Colonic mucosa (tissue), 4 donors: ENCODE data around the gene TRDMT1. TPM values are rescaled to one million over a fixed set of nuclear protein-coding genes. Genes with fewer than 3 reads are reported as not detected.

Experiments used
- DNase-seq: peaks from one replicate; pipeline ENCODE4 v3.0.0-alpha.2; 2020
- H3K27ac ChIP-seq: fragments of 200-600 bp; one replicate; pipeline ENCODE4 v1.8.0; 2021
- H3K27me3 ChIP-seq: fragments of 200-600 bp; one replicate; pipeline ENCODE4 v1.8.0; 2021
- H3K36me3 ChIP-seq: fragments of 200-600 bp; one replicate; pipeline ENCODE4 v1.8.0; 2021
- H3K4me1 ChIP-seq: fragments of 200-600 bp; one replicate; pipeline ENCODE4 v1.8.0; 2021; ENCODE audit warnings: mild to moderate bottlenecking
- H3K4me3 ChIP-seq: fragments of 200-600 bp; one replicate; pipeline ENCODE4 v1.8.0; 2021
- H3K9ac ChIP-seq, 2 donors: one replicate each; pipeline ENCODE4 v1.7.0; 2013; ENCODE audit warnings: control low read depth in 2 of 2, low read depth in 2 of 2, low read length in 2 of 2
- H3K9me3 ChIP-seq: fragments of 200-600 bp; one replicate; pipeline ENCODE4 v1.8.0; 2021
- intact Hi-C: fragments of 100-400 bp; cut with DNase I; formaldehyde crosslinking; loops from one replicate; pipeline ENCODE4 v1.14.1; 2022
- total RNA-seq, 2 donors: library from RNA; stranded (reverse); fragmentation: NEBNext Ultra II Directional in 1 of 2; extraction: Animal tissue kit (Norgen Biotek cat#: 25700) in 1 of 2; gene quantifications; one replicate each; pipeline ENCODE4 v1.2.1, GENCODE V29; 2021
- TF ChIP-seq, protein P1 (sequence below): fragments of 200-600 bp; IDR thresholded peaks from one replicate; pipeline ENCODE4 v1.8.0; 2022; ENCODE audit warnings: antibody characterized with exemption, mild to moderate bottlenecking
- donor health status: healthy.
- donor health status: DM: no; HTN: no; CAD: no.
- donor health status: DM: no; HTN: no; CAD: no.

TRDMT1 gene
- total RNA-seq, 2 donors from 2014 or later, result 3.4 to 3.5 TPM

DNA sequence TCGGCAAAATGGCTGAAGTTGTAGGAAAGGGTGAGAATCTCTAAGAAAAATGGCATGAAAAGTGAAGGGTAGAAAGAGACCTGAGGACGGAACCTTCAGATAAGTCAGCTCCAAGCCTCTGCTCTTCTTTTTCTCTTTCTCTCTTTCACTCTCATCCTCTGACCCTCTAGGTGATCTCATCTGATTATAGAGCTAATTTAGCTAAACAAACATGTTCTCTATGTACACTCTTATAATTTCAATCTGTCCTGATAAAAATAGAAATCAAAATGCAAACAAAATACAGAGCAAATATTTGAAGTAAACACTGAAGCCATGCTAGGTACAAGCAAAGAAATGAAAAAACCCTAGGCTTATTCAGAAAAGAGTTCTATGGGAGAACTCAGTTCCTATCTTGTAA is 57.4 kb downstream of the TRDMT1 start:
- Histone ChIP-seq H3K9ac (no peak overlapping the region), H3K27ac (no peak overlapping the region), H3K4me1 (no peaks in the 10 kb centered on the region), H3K9me3 (no peaks in the 10 kb centered on the region), H3K36me3 (no peaks in the 10 kb centered on the region), H3K4me3 (no peak overlapping the region), H3K27me3 (no peaks in the 10 kb centered on the region)
- intact Hi-C loops, result no loop called here
- DNase-seq, result no peak
- TF ChIP-seq, protein P1, sequence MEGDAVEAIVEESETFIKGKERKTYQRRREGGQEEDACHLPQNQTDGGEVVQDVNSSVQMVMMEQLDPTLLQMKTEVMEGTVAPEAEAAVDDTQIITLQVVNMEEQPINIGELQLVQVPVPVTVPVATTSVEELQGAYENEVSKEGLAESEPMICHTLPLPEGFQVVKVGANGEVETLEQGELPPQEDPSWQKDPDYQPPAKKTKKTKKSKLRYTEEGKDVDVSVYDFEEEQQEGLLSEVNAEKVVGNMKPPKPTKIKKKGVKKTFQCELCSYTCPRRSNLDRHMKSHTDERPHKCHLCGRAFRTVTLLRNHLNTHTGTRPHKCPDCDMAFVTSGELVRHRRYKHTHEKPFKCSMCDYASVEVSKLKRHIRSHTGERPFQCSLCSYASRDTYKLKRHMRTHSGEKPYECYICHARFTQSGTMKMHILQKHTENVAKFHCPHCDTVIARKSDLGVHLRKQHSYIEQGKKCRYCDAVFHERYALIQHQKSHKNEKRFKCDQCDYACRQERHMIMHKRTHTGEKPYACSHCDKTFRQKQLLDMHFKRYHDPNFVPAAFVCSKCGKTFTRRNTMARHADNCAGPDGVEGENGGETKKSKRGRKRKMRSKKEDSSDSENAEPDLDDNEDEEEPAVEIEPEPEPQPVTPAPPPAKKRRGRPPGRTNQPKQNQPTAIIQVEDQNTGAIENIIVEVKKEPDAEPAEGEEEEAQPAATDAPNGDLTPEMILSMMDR, result no peak

DNA sequence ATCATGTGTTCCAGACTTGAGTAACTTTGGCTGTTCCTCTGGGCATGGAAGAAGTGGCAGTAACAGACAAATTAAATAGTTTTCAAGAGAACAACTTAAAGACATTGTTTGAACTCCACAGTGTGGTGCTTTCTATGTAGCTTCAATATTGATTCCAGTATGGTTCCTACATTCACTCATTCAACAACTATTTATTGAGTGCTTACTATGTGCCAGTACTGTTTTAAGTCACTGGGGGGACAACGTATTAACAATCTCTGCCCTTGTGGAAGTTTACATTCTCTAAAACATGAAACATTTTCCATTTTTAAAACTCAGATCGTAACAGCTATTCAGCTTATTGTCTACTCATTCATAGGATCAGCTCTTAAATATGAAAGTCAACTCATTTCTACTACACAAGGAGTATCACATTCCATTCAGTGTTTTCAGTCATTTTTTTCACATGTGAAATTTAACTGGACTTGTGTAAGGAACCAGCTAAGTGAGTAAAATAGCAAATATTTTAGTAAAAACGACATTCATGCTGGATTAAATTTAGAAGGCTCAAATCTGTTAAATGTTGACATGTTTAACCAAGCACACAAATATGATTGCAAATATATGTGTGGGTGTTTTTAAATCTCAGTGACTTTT is 58.3 kb downstream of the TRDMT1 start:
- H3K9ac ChIP-seq, result no peak overlapping the region
- DNase-seq, result no peak

DNA sequence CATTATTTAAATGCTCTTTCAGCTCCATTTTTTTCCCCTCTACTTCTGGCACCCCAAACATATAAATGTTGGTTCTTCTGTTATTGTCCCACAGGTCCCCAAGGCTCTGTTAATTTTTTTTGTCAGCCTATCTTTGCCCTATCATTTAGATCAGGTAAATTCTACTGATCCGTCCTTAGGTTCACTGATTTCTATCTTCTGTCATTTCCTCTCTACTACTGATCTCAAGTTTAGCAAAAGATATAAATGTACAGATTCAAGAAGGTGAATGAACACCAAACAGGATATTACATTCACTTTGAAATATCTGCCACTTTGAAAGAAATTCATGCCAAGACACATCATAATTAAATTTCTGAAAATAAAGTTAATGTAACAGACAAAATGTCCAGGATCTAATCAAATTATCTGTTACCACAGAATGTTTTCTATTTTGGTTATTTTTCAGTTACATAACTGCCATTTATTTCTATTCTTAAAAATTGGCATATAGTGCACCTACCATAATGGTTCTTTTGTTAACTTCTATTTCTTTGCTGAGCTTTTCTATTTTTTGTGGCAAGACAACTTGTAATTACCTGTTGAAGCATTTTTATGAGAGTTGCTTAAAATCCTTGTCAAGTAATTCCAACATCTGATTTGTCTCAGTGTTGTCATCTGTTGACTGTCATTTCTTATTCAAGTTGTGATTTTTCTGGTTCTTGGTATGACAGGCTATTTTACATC is 59.8 kb downstream of the TRDMT1 start:
- Histone ChIP-seq H3K27me3 (no peaks in the 10 kb centered on the region), H3K9me3 (no peaks in the 10 kb centered on the region), H3K4me3 (no peak overlapping the region), H3K4me1 (no peaks in the 10 kb centered on the region), H3K9ac (no peak overlapping the region), H3K27ac (no peak overlapping the region), H3K36me3 (no peaks in the 10 kb centered on the region)
- intact Hi-C loops, result no loop called here
- DNase-seq, result no peak
- TF ChIP-seq, protein P1, result no peak

More for the DNA sequence above, 58.3 kb downstream of the TRDMT1 start:
- H3K27me3 ChIP-seq, result no peaks in the 10 kb centered on the region
- no peaks in the 10 kb centered on the region for H3K9me3 ChIP-seq
- intact Hi-C loops, result no loop called here
- TF ChIP-seq, protein P1, result no peak
- H3K4me1 ChIP-seq, result no peaks in the 10 kb centered on the region
- no peak overlapping the region for H3K27ac ChIP-seq
- no peaks in the 10 kb centered on the region for H3K36me3 ChIP-seq
- H3K4me3 ChIP-seq, result no peak overlapping the region

DNA sequence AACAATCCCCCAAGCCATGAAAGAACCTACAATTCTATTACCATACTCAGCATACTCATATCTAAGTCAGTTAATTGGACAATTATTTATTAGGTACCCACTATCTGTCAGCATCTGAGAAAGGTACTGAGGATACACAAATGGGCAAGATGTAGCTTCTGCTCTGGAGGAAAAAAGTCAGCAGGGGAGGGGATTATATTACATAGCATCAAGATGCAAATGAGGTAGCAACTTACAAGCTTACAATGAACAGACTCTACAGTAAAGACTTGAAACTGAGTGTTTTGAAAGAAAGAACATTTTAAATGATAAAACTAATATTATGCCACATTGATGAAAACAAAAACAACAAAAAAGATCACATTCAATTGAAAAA is 61.1 kb downstream of the TRDMT1 start:
- Histone ChIP-seq H3K4me3 (no peak overlapping the region), H3K27me3 (no peaks in the 10 kb centered on the region), H3K4me1 (no peaks in the 10 kb centered on the region), H3K27ac (no peak overlapping the region), H3K9me3 (no peaks in the 10 kb centered on the region), H3K36me3 (no peaks in the 10 kb centered on the region), H3K9ac (no peak overlapping the region)
- DNase-seq, result no peak
- intact Hi-C loops, result no loop called here
- TF ChIP-seq, protein P1, result no peak

DNA sequence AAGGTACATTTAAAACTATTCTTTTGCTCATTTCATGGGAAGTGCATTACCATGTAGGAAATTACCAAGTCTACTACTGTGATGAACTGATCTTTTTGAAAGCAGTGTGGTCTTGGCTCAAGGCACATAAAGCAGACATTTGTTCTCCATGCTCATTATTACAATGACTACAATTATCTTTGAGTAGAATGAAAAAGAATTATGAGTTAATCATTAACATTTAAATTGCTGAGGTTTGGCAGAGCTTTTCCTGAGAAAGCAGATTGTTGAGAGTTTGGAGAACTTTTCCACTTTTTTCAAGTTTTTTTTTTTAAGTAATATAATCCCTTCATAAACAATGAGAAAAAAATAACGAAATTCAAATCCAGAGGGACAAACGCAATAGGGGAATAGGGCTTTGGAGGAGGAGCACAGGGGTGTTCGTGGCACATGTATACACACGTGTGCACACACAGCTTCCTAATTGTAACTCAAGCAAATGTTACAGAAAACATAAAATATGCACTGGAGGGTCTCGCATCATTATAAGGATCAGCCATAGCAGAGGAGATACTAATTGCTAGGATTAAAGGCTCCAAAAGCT is 62.9 kb downstream of the TRDMT1 start:
- intact Hi-C loops, result no loop called here
- H3K4me1 ChIP-seq, result no peaks in the 10 kb centered on the region
- H3K9me3 ChIP-seq, result no peaks in the 10 kb centered on the region
- no peak overlapping the region for H3K9ac ChIP-seq
- DNase-seq, result no peak
- no peak overlapping the region for H3K4me3 ChIP-seq
- no peak overlapping the region for H3K27ac ChIP-seq
- H3K27me3 ChIP-seq, result no peaks in the 10 kb centered on the region
- H3K36me3 ChIP-seq, result no peaks in the 10 kb centered on the region
- TF ChIP-seq, protein P1, result no peak
